Measurements from ENCODE around the gene ZNF57.
"Not testable (repeated sequence)": the region's sequence is repeated elsewhere in the genome, so short reads cannot be mapped to it uniquely, and the experiment has no call there.

The ZNF57 gene

DNA sequence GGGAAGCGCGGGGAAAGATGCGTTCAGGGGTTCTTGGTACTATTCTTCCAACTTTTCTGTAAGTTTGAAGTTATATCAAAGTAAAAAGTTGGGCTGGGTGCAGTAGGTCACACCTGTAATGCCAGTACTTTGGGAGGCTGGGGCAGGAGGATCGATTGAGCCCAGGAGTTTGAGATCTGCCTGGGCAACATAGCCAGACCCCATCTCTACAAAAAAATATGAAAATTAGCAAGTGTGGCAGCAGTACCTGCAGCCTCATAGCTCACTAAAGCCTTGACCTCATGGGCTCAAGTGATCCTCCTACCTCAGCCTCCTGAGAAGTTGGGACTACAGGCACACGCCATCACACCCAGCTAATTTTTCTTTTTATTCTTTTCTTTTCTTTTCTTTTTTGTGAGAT, 56.4 kb downstream of the ZNF57 start:
- DNase-seq, result no peak

GRCh38 chr19:2960120-2960519, 59.4 kb downstream of the ZNF57 start:
- no peak for DNase-seq

DNA sequence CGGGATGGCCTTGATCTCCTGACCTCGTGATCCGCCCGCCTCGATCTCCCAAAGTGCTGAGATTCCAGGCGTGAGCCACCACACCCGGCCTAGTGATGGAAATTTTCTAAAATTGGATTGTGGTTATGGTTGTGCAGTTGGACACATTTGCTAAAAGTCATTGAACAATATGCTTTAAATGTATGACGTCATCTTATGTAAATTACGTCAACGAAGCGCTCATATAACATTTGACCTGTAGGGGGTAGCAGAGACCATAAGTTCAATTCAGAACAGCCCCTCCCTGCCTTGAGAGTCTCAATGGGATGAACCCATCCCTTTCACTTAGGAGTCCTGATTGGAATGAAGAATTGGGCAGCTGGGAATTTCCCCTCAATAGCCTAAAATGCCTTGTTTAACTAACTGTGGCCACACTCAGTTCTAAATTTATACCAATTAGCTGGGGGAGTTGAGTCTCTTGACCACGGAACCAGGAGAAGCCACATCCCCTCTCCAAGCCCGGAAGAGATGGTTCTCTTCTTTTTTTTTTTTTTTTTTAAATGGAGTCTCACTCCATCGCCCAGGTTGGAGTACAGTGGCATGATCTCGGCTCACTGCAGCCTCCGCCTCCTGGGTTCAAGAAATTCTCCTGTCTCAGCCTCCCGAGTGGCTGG, 61.4 kb downstream of the ZNF57 start:
- DNase-seq, result peak in 3 of 5 experiments; percentile 20 to 66 (median 64)

DNA sequence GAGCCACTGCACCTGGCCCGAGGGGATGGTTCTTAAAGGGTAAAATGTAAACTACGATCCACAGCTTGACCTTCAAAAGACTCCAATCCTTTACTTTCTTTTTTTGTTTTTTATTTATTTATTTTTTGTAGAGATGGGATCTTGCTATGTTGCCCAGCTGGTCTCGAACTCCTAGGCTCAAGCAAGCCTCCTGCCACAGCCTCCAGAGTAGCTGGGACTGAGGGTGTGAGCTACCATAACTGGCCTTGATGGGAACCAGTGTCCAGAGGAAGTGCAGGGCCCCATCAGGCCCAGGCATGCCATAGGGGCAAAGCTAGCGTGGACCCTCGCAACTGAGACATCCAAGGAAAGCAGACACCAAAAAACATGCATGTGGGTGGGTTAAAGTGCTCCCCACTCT, 62.4 kb downstream of the ZNF57 start:
- no peak for DNase-seq

DNA sequence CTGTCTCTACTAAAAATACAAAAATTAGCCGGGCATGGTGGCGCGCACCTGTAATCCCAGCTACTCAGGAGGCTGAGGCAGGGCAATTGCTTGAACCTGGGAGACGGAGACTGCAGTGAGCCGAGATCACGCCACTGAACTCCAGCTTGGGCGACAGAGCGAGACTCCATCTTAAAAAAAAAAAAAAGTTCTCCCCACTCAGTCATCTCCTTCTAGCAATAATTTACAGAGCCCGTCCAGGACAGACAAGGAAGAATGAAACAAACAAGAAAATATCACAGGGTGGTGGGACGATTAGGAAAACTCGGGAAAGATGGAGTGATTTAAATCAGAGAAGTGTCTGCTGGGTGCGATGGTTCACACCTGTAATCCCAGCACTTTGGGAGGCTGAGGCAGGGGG, 62.9 kb downstream of the ZNF57 start:
- not testable (repeated sequence) for DNase-seq

GRCh38 chr19:2964874-2965273, 64.1 kb downstream of the ZNF57 start:
- DNase-seq, result no peak

- DNase-seq, result no peak
Measured at GRCh38 chr19:2967972-2968371, 67.2 kb downstream of the ZNF57 start.

All from T-helper 2 cell (primary cell).